Activated CD4-positive, alpha-beta T cell treated with anti-CD3 and anti-CD28 coated beads, Interleukin-2, amount 50 U/mL, for 4 hours (primary cell): Measurements from ENCODE around the gene ASXL2.
"Not testable (repeated sequence)": the region's sequence is repeated elsewhere in the genome, so short reads cannot be mapped to it uniquely, and the experiment has no call there.

Experiments
- DNase-seq, 2 experiments: peaks; one replicate each; pipeline ENCODE4 v3.0.0-alpha.2; 2020

ASXL2 gene

GRCh38 chr2:25728559-25728958, 149.7 kb downstream of the ASXL2 start:
- no peak for DNase-seq

GRCh38 chr2:25726522-25726921, 151.8 kb downstream of the ASXL2 start:
- no peak for DNase-seq

- no peak for DNase-seq
These were observed 152.4 kb downstream of the ASXL2 start for GRCh38 chr2:25725877-25726276.

GRCh38 chr2:25724756-25725155, 153.5 kb downstream of the ASXL2 start:
- DNase-seq: no peak

GRCh38 chr2:25722224-25722623, 156.1 kb downstream of the ASXL2 start:
- DNase-seq: no peak

GRCh38 chr2:25720575-25720974, 157.7 kb downstream of the ASXL2 start:
- DNase-seq: no peak

- no peak for DNase-seq
These were observed 163.5 kb downstream of the ASXL2 start for GRCh38 chr2:25714740-25715139.

- DNase-seq: no peak
These were observed 165.8 kb downstream of the ASXL2 start for GRCh38 chr2:25712455-25712854.

- DNase-seq: no peak
These were observed 166.5 kb downstream of the ASXL2 start for GRCh38 chr2:25711675-25712354.

- DNase-seq: no peak
These were observed 167.5 kb downstream of the ASXL2 start for GRCh38 chr2:25710750-25711149.

GRCh38 chr2:25709349-25709748, 168.9 kb downstream of the ASXL2 start:
- DNase-seq: no peak

GRCh38 chr2:25707927-25708590, 170.2 kb downstream of the ASXL2 start:
- no peak for DNase-seq

- DNase-seq: not testable (repeated sequence)
These were observed 172.7 kb downstream of the ASXL2 start for GRCh38 chr2:25705575-25705974.

GRCh38 chr2:25701801-25702200, 176.5 kb downstream of the ASXL2 start:
- DNase-seq: no peak

GRCh38 chr2:25700221-25700660, 178.0 kb downstream of the ASXL2 start:
- DNase-seq: peak; percentile 5 to 12

GRCh38 chr2:25699216-25699615, 179.1 kb downstream of the ASXL2 start:
- no peak for DNase-seq

GRCh38 chr2:25698752-25699151, 179.5 kb downstream of the ASXL2 start:
- no peak for DNase-seq

GRCh38 chr2:25697559-25698341, 180.5 kb downstream of the ASXL2 start:
- DNase-seq: no peak

GRCh38 chr2:25692737-25693445, 185.4 kb downstream of the ASXL2 start:
- DNase-seq: no peak

GRCh38 chr2:25692143-25692542, 186.1 kb downstream of the ASXL2 start:
- DNase-seq: no peak

GRCh38 chr2:25690058-25690457, 188.2 kb downstream of the ASXL2 start:
- no peak for DNase-seq

GRCh38 chr2:25688236-25688635, 190.1 kb downstream of the ASXL2 start:
- no peak for DNase-seq

GRCh38 chr2:25685741-25686140, 192.5 kb downstream of the ASXL2 start:
- DNase-seq: no peak
